Keratinocyte (primary cell): Measurements from ENCODE around the gene BRCA1. TPM values are rescaled to one million over a fixed set of nuclear protein-coding genes. Genes with fewer than 3 reads are reported as not detected.

Source experiments
- DNase-seq: peaks from one replicate; pipeline ENCODE4 v3.0.0-alpha.2; 2011; ENCODE audit warnings: low read depth, missing footprints, low spot score
- FAIRE-seq: peaks from 2 replicates; lab custom pipeline; 2011; peaks lifted over from hg19 to GRCh38; lab: Jason Lieb, UNC
- H2AFZ ChIP-seq: 2 replicates; pipeline ENCODE4 v1.6.0; 2012; ENCODE audit warnings: low read length, control low read depth, inconsistent platforms; ENCODE audit not compliant: control insufficient read depth
- H3K27ac ChIP-seq: 2 replicates; pipeline ENCODE4 v1.5.1; 2011; ENCODE audit warnings: low read length; ENCODE audit not compliant: control insufficient read depth, insufficient read depth
- H3K27me3 ChIP-seq: 3 replicates; pipeline ENCODE4 v1.6.0; 2011; ENCODE audit warnings: low read length; ENCODE audit not compliant: control insufficient read depth, insufficient read depth; ENCODE audit errors: extremely low read depth
- H3K36me3 ChIP-seq, 2 experiments: 2 replicates in 1 of 2; 3 replicates in 1 of 2; pipeline ENCODE4 v1.5.1; 2011; ENCODE audit warnings: low read length in 2 of 2, mild to moderate bottlenecking in 1 of 2; ENCODE audit not compliant: control insufficient read depth in 2 of 2, insufficient read depth in 2 of 2; ENCODE audit errors: extremely low read depth in 1 of 2
- H3K4me1 ChIP-seq: 3 replicates; pipeline ENCODE4 v1.5.1; 2011; ENCODE audit warnings: low read length; ENCODE audit not compliant: control insufficient read depth, insufficient read depth; ENCODE audit errors: extremely low read depth
- H3K4me2 ChIP-seq: 3 replicates; pipeline ENCODE4 v1.6.0; 2011; ENCODE audit warnings: low read depth, low read length; ENCODE audit not compliant: control insufficient read depth, insufficient read depth; ENCODE audit errors: extremely low read depth
- H3K4me3 ChIP-seq, 3 experiments: fragments of 200-600 bp in 1 of 3; sonication (generic) in 1 of 3; 2 replicates in 2 of 3; 3 replicates in 1 of 3; pipeline ENCODE4 v1.5.1; 2011 to 2016; ENCODE audit warnings: low read length in 3 of 3, mild to moderate bottlenecking in 3 of 3, control low read depth in 2 of 3, inconsistent platforms in 1 of 3, low read depth in 1 of 3, mixed read lengths in 1 of 3, mixed run types in 1 of 3, moderate library complexity in 1 of 3; ENCODE audit not compliant: control insufficient read depth in 2 of 3, insufficient read depth in 2 of 3; ENCODE audit errors: extremely low read depth in 1 of 3
- H3K79me2 ChIP-seq: 2 replicates; pipeline ENCODE4 v1.6.0; 2012; ENCODE audit warnings: low read length; ENCODE audit not compliant: control insufficient read depth, insufficient read depth
- H3K9ac ChIP-seq: 3 replicates; pipeline ENCODE4 v1.6.0; 2011; ENCODE audit warnings: low read length; ENCODE audit not compliant: control insufficient read depth, insufficient read depth; ENCODE audit errors: extremely low read depth
- H3K9me1 ChIP-seq: 3 replicates; pipeline ENCODE4 v1.6.0; 2011; ENCODE audit warnings: low read length; ENCODE audit not compliant: control insufficient read depth, insufficient read depth; ENCODE audit errors: extremely low read depth
- H3K9me3 ChIP-seq: 2 replicates; pipeline ENCODE4 v1.5.1; 2012; ENCODE audit warnings: low read depth, low read length; ENCODE audit not compliant: control insufficient read depth
- H4K20me1 ChIP-seq: 3 replicates; pipeline ENCODE4 v1.6.0; 2011; ENCODE audit warnings: low read length; ENCODE audit not compliant: control insufficient read depth, insufficient read depth; ENCODE audit errors: extremely low read depth
- CTCF ChIP-seq, 3 experiments: IDR thresholded peaks in 1 of 3; conservative IDR thresholded peaks in 1 of 3; optimal IDR thresholded peaks in 1 of 3; 2 replicates in 2 of 3; 3 replicates in 1 of 3; pipeline versions ENCODE3 to v1.5.1; 2011; ENCODE audit warnings: low read length in 3 of 3, mild to moderate bottlenecking in 3 of 3, moderate library complexity in 2 of 3, control low read depth in 1 of 3, inconsistent platforms in 1 of 3; ENCODE audit not compliant: insufficient read depth in 2 of 3; ENCODE audit errors: extremely low read depth in 1 of 3
- EZH2 ChIP-seq: IDR thresholded peaks from one replicate; pipeline ENCODE4 v1.6.1; 2012; ENCODE audit warnings: inconsistent platforms, mild to moderate bottlenecking, low read length, moderate library complexity
- dilution Hi-C: fragments of 300-500 bp; cut with MboI; formaldehyde crosslinking; loops from one replicate; pipeline ENCODE4 v1.7.0; 2020; ENCODE audit warnings: low sequenced_read_pairs; ENCODE audit not compliant: extremely low pct_ligation_motif_present
- polyA plus RNA-seq, 5 experiments: library from polyadenylated mRNA; depleted of rRNA in 3 of 5; stranded (reverse) in 3 of 5; stranded (forward) in 1 of 5; unstranded in 1 of 5; fragments of >200 nt; gene quantifications; 1 replicate in 1 of 5; 2 replicates in 3 of 5; 3 replicates in 1 of 5; pipeline versions ENCODE4 v1.2.1 to v1.2.3, GENCODE V29; 2011 to 2012; ENCODE audit warnings: missing spikeins in 2 of 5, low read depth in 1 of 5, low replicate concordance in 1 of 5

The BRCA1 gene
- polyA plus RNA-seq, 1 donor (not counting 4 experiments of a cell fraction or from before 2014, with no cell fraction given), result 17.2 TPM

GRCh38 chr17:43151880-43152456 is 26.8 kb upstream of the BRCA1 start:
- Histone ChIP-seq H3K79me2 (no peaks in the 10 kb centered on the region), H3K4me2 (no peak overlapping the region), H2AFZ (no peak overlapping the region), H3K9me1 (no peaks in the 10 kb centered on the region), H3K9ac (no peak overlapping the region), H3K4me3 (no peak overlapping the region), H3K27me3 (no peaks in the 10 kb centered on the region), H4K20me1 (no peaks in the 10 kb centered on the region), H3K9me3 (no peaks in the 10 kb centered on the region), H3K27ac (no peak overlapping the region), H3K4me1 (no peaks in the 10 kb centered on the region), H3K36me3 (peaks cover 4% of the 10 kb centered on the region in 2 experiments)
- DNase-seq, result no peak
- TF ChIP-seq CTCF (optimal IDR thresholded peaks at IDR 0.05 in 1 of 3, IDR thresholded peaks at IDR 0.05 in 1 of 3, conservative IDR thresholded peaks at IDR 0.05 in 1 of 3; ENCODE audit: extremely low read depth in 1 of 3, insufficient read depth in 2 of 3, low read length in 3 of 3) (no peak), EZH2 (no peak)
- dilution Hi-C loops, result no loop called here
- FAIRE-seq, result no peak

GRCh38 chr17:43146649-43147048 is 21.5 kb upstream of the BRCA1 start:
- Histone ChIP-seq H3K36me3 (peaks cover 2 to 4% of the 10 kb centered on the region in 2 experiments), H3K9me3 (no peaks in the 10 kb centered on the region), H3K79me2 (no peaks in the 10 kb centered on the region), H3K27ac (no peak overlapping the region), H3K9ac (no peak overlapping the region), H3K4me3 (no peak overlapping the region), H2AFZ (no peak overlapping the region), H3K4me2 (no peak overlapping the region), H4K20me1 (no peaks in the 10 kb centered on the region), H3K27me3 (no peaks in the 10 kb centered on the region), H3K4me1 (no peaks in the 10 kb centered on the region), H3K9me1 (peaks cover 2% of the 10 kb centered on the region)
- DNase-seq, result no peak
- dilution Hi-C loops, result no loop called here
- no peak for FAIRE-seq
- no peak for TF ChIP-seq EZH2

GRCh38 chr17:43143201-43143600 is 18.0 kb upstream of the BRCA1 start:
- no peaks in the 10 kb centered on the region for H3K9me3 ChIP-seq
- H3K4me1 ChIP-seq, result no peaks in the 10 kb centered on the region
- H3K27ac ChIP-seq, result no peak overlapping the region
- dilution Hi-C loops, result no loop called here
- H4K20me1 ChIP-seq, result no peaks in the 10 kb centered on the region
- no peak overlapping the region for H3K9ac ChIP-seq
- peaks cover 2% of the 10 kb centered on the region for H3K9me1 ChIP-seq
- H3K4me2 ChIP-seq, result no peak overlapping the region
- DNase-seq, result no peak
- no peak overlapping the region for H2AFZ ChIP-seq
- no peaks in the 10 kb centered on the region for H3K79me2 ChIP-seq
- no peak for FAIRE-seq
- TF ChIP-seq EZH2 (no peak), CTCF (optimal IDR thresholded peaks at IDR 0.05 in 1 of 3, IDR thresholded peaks at IDR 0.05 in 1 of 3, conservative IDR thresholded peaks at IDR 0.05 in 1 of 3; ENCODE audit: extremely low read depth in 1 of 3, insufficient read depth in 2 of 3, low read length in 3 of 3) (no peak)
- no peaks in the 10 kb centered on the region for H3K27me3 ChIP-seq
- peaks cover 2 to 4% of the 10 kb centered on the region in 2 experiments for H3K36me3 ChIP-seq
- no peak overlapping the region for H3K4me3 ChIP-seq
